ENCODE results near the gene PLA2G12A. TPM values are rescaled to one million over a fixed set of nuclear protein-coding genes. Genes with fewer than 3 reads are reported as not detected.

Gene PLA2G12A
- total RNA-seq, 1 experiment from 2014 or later: 47.3 TPM

GRCh38 chr4:109662771-109663170 lies 67.1 kb downstream of the PLA2G12A start:
- H3K4me3 Mint-ChIP-seq: no peak overlapping the region
- Histone ChIP-seq H2BK12ac (ENCODE audit: insufficient read length, low read depth, low read length) (no peak overlapping the region), H3K4me2 (ENCODE audit: insufficient read depth, insufficient read length, low read length) (no peak overlapping the region), H2BK5ac (ENCODE audit: insufficient read length, low read length) (no peak overlapping the region), H2BK15ac (ENCODE audit: low read depth, low read length) (no peak overlapping the region), H4K20me1 (ENCODE audit: control insufficient read depth, insufficient read depth, insufficient read length) (no peaks in the 10 kb centered on the region), H3K23ac (ENCODE audit: insufficient read length, low read depth, low read length) (no peak overlapping the region), H3K56ac (ENCODE audit: insufficient read length, low read depth, low read length) (no peak overlapping the region), H3K14ac (ENCODE audit: insufficient read depth, low read length) (no peak overlapping the region), H4K8ac (replicated peaks; ENCODE audit: insufficient read length, low read depth, low read length) (no peak overlapping the region), H2BK120ac (ENCODE audit: low read depth, low read length, poor library complexity, severe bottlenecking) (no peak overlapping the region), H3T11ph (ENCODE audit: low read length) (no peak overlapping the region), H3K18ac (ENCODE audit: insufficient read length, low read depth, low read length) (no peak overlapping the region), H3K9ac (ENCODE audit: extremely low read depth, insufficient read length, low read length) (no peak overlapping the region), H3K79me2 (ENCODE audit: insufficient read depth, low read length) (no peaks in the 10 kb centered on the region), H3K4ac (ENCODE audit: low read depth, low read length) (no peak overlapping the region), H3K9me3 (ENCODE audit: control insufficient read depth, low read depth, low read length) (no peaks in the 10 kb centered on the region), H3K79me1 (ENCODE audit: insufficient read depth, low read depth, low read length, poor library complexity, severe bottlenecking) (no peaks in the 10 kb centered on the region), H2BK20ac (ENCODE audit: low read depth, low read length, poor library complexity, severe bottlenecking) (no peak overlapping the region), H3K27ac (ENCODE audit: insufficient read length, low read depth, low read length) (no peak overlapping the region), H3K23me2 (ENCODE audit: insufficient read length, low read depth, low read length, poor library complexity, severe bottlenecking) (no peaks in the 10 kb centered on the region), H4K91ac (ENCODE audit: insufficient read length, low read depth, low read length) (no peak overlapping the region), H4K5ac (ENCODE audit: insufficient read length, low read depth, low read length) (no peak overlapping the region), H3K27me3 (ENCODE audit: insufficient read depth, low read length) (no peaks in the 10 kb centered on the region), H2AK5ac (ENCODE audit: insufficient read length, low read length) (no peak overlapping the region), H2AFZ (ENCODE audit: low read length) (no peak overlapping the region), H3K4me1 (ENCODE audit: insufficient read depth, low read length) (no peaks in the 10 kb centered on the region; the same call in 1 of the 2 replicates)
- peaks cover 23 to 27% of the 10 kb centered on the region in 2 experiments for H3K4me1 Mint-ChIP-seq
- no peaks in the 10 kb centered on the region for H3K9me3 Mint-ChIP-seq
- no peak for DNase-seq
- no CpG with 5 or more reads among the region's 3 CpGs for WGBS (ENCODE audit: extremely low coverage, insufficient read length, low lambda C conversion rate)
- H3K27ac Mint-ChIP-seq: peak overlapping the region in 1 of 3 experiments; percentile 69; a peak in 2 of 7 replicates
- peaks cover 0 to 2% (median 0%) of the 10 kb centered on the region in 3 experiments; a peak in 2 of 7 replicates for H3K36me3 Mint-ChIP-seq (ENCODE audit: insufficient read depth in 1 of 3, low read depth in 3 of 3)
- no peaks in the 10 kb centered on the region for H3K27me3 Mint-ChIP-seq (ENCODE audit: low read depth)
- TF ChIP-seq CTCF (conservative IDR thresholded peaks at IDR 0.05): no peak

Measured in H9 (cell line).